Neural progenitor cell (in vitro differentiated cells): ENCODE data around the gene LCMT1.

ENCODE experiments used
- CTCF ChIP-seq: fragments of 200-600 bp; sonication (generic); IDR thresholded peaks from 2 replicates; pipeline ENCODE4 v1.5.1; 2017; ENCODE audit warnings: antibody characterized with exemption, mild to moderate bottlenecking
- EZH2phosphoT487 ChIP-seq: fragments of 200-600 bp; sonication (generic); IDR thresholded peaks from 2 replicates; pipeline ENCODE4 v1.6.1; 2017; ENCODE audit warnings: antibody characterized with exemption

- TF ChIP-seq EZH2phosphoT487: no peak
- no peak for TF ChIP-seq CTCF
Measured at GRCh38 chr16:25189305-25189704, 77.8 kb downstream of the LCMT1 start.
